IMR-90 (cell line): ENCODE results near the gene RPTOR. TPM values are rescaled to one million over a fixed set of nuclear protein-coding genes. Genes with fewer than 3 reads are reported as not detected.

Experiments
- ATAC-seq: fragments of 200-7000 bp; cut with Tn5 transposase; 2 replicates; pipeline ENCODE4 v1.9.1; 2020; ENCODE audit warnings: low read depth, mild to moderate bottlenecking, moderate library complexity
- BruUV-seq: library from RNA; stranded (reverse); fragments of 400-500 nt; replicated peaks from 2 replicates; lab custom pipeline; 2021; lab: Mats Ljungman, UMichigan
- CTCF ChIA-PET: fragments of 300-600 bp; formaldehyde crosslinking; extraction: SDS; loops from one replicate; lab custom pipeline; 2021; ENCODE audit warnings: antibody characterized with exemption; lab: Yijun Ruan, JAX
- POLR2A ChIA-PET: fragments of 300-600 bp; sonication (Branson Sonifier 250); formaldehyde crosslinking; loops from one replicate; lab custom pipeline; 2022; ENCODE audit warnings: antibody characterized with exemption; ENCODE audit not compliant: unreplicated experiment; lab: Charles Lee
- DNase-seq: peaks from one replicate; pipeline ENCODE4 v3.0.0; 2013
- H2AFZ ChIP-seq: replicated peaks from 2 replicates; pipeline ENCODE3; 2013; ENCODE audit warnings: low read length, mild to moderate bottlenecking; ENCODE audit not compliant: poor library complexity
- H2AK5ac ChIP-seq: 2 replicates; pipeline ENCODE4 v1.6.1; 2013; ENCODE audit warnings: low read depth, low read length, inconsistent platforms
- H2AK9ac ChIP-seq: replicated peaks from 2 replicates; pipeline ENCODE3; 2013; ENCODE audit warnings: mild to moderate bottlenecking, low read depth, low read length, moderate library complexity; ENCODE audit not compliant: poor library complexity
- H2BK120ac ChIP-seq: 2 replicates; pipeline ENCODE4 v1.6.1; 2013; ENCODE audit warnings: low read depth, low read length, inconsistent platforms
- H2BK15ac ChIP-seq: 3 replicates; pipeline ENCODE4 v1.6.1; 2013; ENCODE audit warnings: low read depth, low read length, inconsistent platforms
- H2BK20ac ChIP-seq: 2 replicates; pipeline ENCODE4 v1.6.1; 2013; ENCODE audit warnings: low read depth, mild to moderate bottlenecking, inconsistent platforms, low read length, moderate library complexity
- H2BK5ac ChIP-seq: 2 replicates; pipeline ENCODE4 v1.6.1; 2013; ENCODE audit warnings: mild to moderate bottlenecking, low read depth, low read length, inconsistent platforms; ENCODE audit not compliant: poor library complexity, severe bottlenecking
- H3K14ac ChIP-seq: replicated peaks from 2 replicates; pipeline ENCODE4 v1.6.1; 2013; ENCODE audit warnings: low read depth, low read length, inconsistent platforms
- H3K18ac ChIP-seq: 2 replicates; pipeline ENCODE4 v1.6.1; 2013; ENCODE audit warnings: low read depth, low read length, control low read depth
- H3K23ac ChIP-seq: 2 replicates; pipeline ENCODE4 v1.6.1; 2013; ENCODE audit warnings: low read depth, low read length, inconsistent platforms
- H3K27ac ChIP-seq: 2 replicates; pipeline ENCODE4 v1.5.1; 2013; ENCODE audit warnings: mild to moderate bottlenecking, control low read depth, low read length; ENCODE audit not compliant: insufficient read depth
- H3K27me3 ChIP-seq: 2 replicates; pipeline ENCODE4 v1.6.1; 2013; ENCODE audit warnings: low read length; ENCODE audit not compliant: control insufficient read depth, insufficient read depth
- H3K36me3 ChIP-seq: 2 replicates; pipeline ENCODE4 v1.6.1; 2013; ENCODE audit warnings: low read length, mixed read lengths; ENCODE audit not compliant: control insufficient read depth, insufficient read depth
- H3K4ac ChIP-seq: 2 replicates; pipeline ENCODE4 v1.6.1; 2013; ENCODE audit warnings: low read depth, low read length, inconsistent platforms
- H3K4me1 ChIP-seq: 2 replicates; pipeline ENCODE4 v1.6.1; 2013; ENCODE audit warnings: low read length, mixed read lengths; ENCODE audit not compliant: control insufficient read depth, insufficient read depth
- H3K4me2 ChIP-seq: 2 replicates; pipeline ENCODE4 v1.6.1; 2013; ENCODE audit warnings: low read depth, mild to moderate bottlenecking, control low read depth, low read length, moderate library complexity
- H3K4me3 ChIP-seq: 2 replicates; pipeline ENCODE4 v1.5.1; 2013; ENCODE audit warnings: low read depth, mild to moderate bottlenecking, control low read depth, low read length, moderate library complexity; ENCODE audit not compliant: insufficient read depth
- H3K56ac ChIP-seq: 2 replicates; pipeline ENCODE4 v1.6.1; 2013; ENCODE audit warnings: low read length, inconsistent platforms; ENCODE audit not compliant: insufficient read depth; ENCODE audit errors: extremely low read depth
- H3K79me1 ChIP-seq, 2 experiments: 2 replicates each; pipeline ENCODE4 v1.6.1; 2013; ENCODE audit warnings: low read length in 2 of 2, inconsistent platforms in 1 of 2, low read depth in 1 of 2
- H3K9ac ChIP-seq: 2 replicates; pipeline ENCODE4 v1.6.1; 2013; ENCODE audit warnings: low read depth, low read length, control low read depth
- H3K9me1 ChIP-seq: 2 replicates; pipeline ENCODE4 v1.6.1; 2013; ENCODE audit warnings: low read length, inconsistent platforms; ENCODE audit not compliant: insufficient read depth
- H3K9me3 ChIP-seq: 2 replicates; pipeline ENCODE4 v1.6.1; 2013; ENCODE audit warnings: low read length; ENCODE audit not compliant: control insufficient read depth, insufficient read depth
- H4K20me1 ChIP-seq: 2 replicates; pipeline ENCODE4 v1.6.1; 2013; ENCODE audit warnings: low read length, inconsistent platforms; ENCODE audit not compliant: insufficient read depth
- H4K5ac ChIP-seq: 2 replicates; pipeline ENCODE4 v1.6.1; 2013; ENCODE audit warnings: mild to moderate bottlenecking, low read depth, low read length, control low read depth
- H4K8ac ChIP-seq, 2 experiments: 2 replicates each; pipeline ENCODE4 v1.6.1; 2013; ENCODE audit warnings: low read depth in 2 of 2, low read length in 2 of 2, control low read depth in 1 of 2, inconsistent platforms in 1 of 2
- H4K91ac ChIP-seq: 2 replicates; pipeline ENCODE4 v1.6.1; 2013; ENCODE audit warnings: low read depth, low read length, inconsistent platforms; ENCODE audit not compliant: insufficient read depth
- BHLHE40 ChIP-seq: fragments of 150-350 bp; IDR thresholded peaks from 2 replicates; pipeline ENCODE4 v1.6.1; 2016; ENCODE audit warnings: mild to moderate bottlenecking, low read depth, low read length
- CEBPB ChIP-seq: IDR thresholded peaks from 2 replicates; pipeline ENCODE4 v1.6.1; 2012; ENCODE audit warnings: low read depth, low read length, improper control_type of control experiment
- CHD1 ChIP-seq: IDR thresholded peaks from 2 replicates; pipeline ENCODE4 v1.6.1; 2012; ENCODE audit warnings: low read depth, low read length, improper control_type of control experiment
- CTCF ChIP-seq: conservative IDR thresholded peaks from 2 replicates; pipeline ENCODE4 v1.5.1; 2012; ENCODE audit warnings: mild to moderate bottlenecking, low read depth, low read length, improper control_type of control experiment
- ELK1 ChIP-seq: fragments of 150-350 bp; IDR thresholded peaks from 2 replicates; pipeline ENCODE4 v1.6.1; 2016; ENCODE audit warnings: low read depth, mild to moderate bottlenecking, low read length, moderate library complexity, borderline replicate concordance
- FOS ChIP-seq: fragments of 150-350 bp; IDR thresholded peaks from 2 replicates; pipeline ENCODE4 v1.6.1; 2016; ENCODE audit warnings: low read depth, low read length
- MAFK ChIP-seq: IDR thresholded peaks from 2 replicates; pipeline ENCODE4 v1.6.1; 2012; ENCODE audit warnings: low read depth, low read length, improper control_type of control experiment
- MAZ ChIP-seq: IDR thresholded peaks from 2 replicates; pipeline ENCODE4 v1.6.1; 2012; ENCODE audit warnings: low read depth, mild to moderate bottlenecking, low read length, improper control_type of control experiment, moderate library complexity, borderline replicate concordance
- MXI1 ChIP-seq: IDR thresholded peaks from 2 replicates; pipeline ENCODE4 v1.6.1; 2012; ENCODE audit warnings: low read depth, mild to moderate bottlenecking, low read length, moderate library complexity, borderline replicate concordance
- NFE2L2 ChIP-seq: fragments of 150-350 bp; IDR thresholded peaks from 2 replicates; pipeline ENCODE4 v1.6.1; 2016; ENCODE audit warnings: low read depth, mild to moderate bottlenecking, low read length
- POLR2A ChIP-seq: IDR thresholded peaks from 2 replicates; pipeline ENCODE4 v1.6.1; 2012; ENCODE audit warnings: mild to moderate bottlenecking, low read depth, low read length
- RAD21 ChIP-seq: IDR thresholded peaks from 2 replicates; pipeline ENCODE4 v1.6.1; 2012; ENCODE audit warnings: low read length, improper control_type of control experiment
- RCOR1 ChIP-seq: IDR thresholded peaks from 2 replicates; pipeline ENCODE4 v1.6.1; 2012; ENCODE audit warnings: mild to moderate bottlenecking, low read length, improper control_type of control experiment; ENCODE audit not compliant: insufficient replicate concordance
- RFX5 ChIP-seq: IDR thresholded peaks from 2 replicates; pipeline ENCODE4 v1.8.0; 2012; ENCODE audit warnings: low read depth, mild to moderate bottlenecking, low read length, moderate library complexity
- SMC3 ChIP-seq: fragments of 150-350 bp; IDR thresholded peaks from 2 replicates; pipeline ENCODE4 v1.6.1; 2016; ENCODE audit warnings: low read depth, mild to moderate bottlenecking, antibody characterized with exemption, low read length, moderate library complexity
- USF2 ChIP-seq: fragments of 150-350 bp; IDR thresholded peaks from 2 replicates; pipeline ENCODE4 v1.6.1; 2017; ENCODE audit warnings: mild to moderate bottlenecking, antibody characterized with exemption, low read length, low read depth
- WGBS, 2 experiments: methylation state at CpG; one replicate each; pipeline versions ENCODE4 v1.1.5 to v1.1.7; 2013; ENCODE audit warnings: missing lambda C conversion rate in 2 of 2; ENCODE audit not compliant: insufficient read length in 1 of 2; ENCODE audit errors: extremely low coverage in 2 of 2; 5-methylcytosine and 5-hydroxymethylcytosine counted together
- dilution Hi-C: fragments of 300-500 bp; cut with HindIII; formaldehyde crosslinking; loops from one replicate; pipeline ENCODE4 v1.14.3; 2018; ENCODE audit warnings: low sequenced_read_pairs; ENCODE audit not compliant: unreplicated experiment
- in situ Hi-C: fragments of 300-500 bp; cut with MboI; formaldehyde crosslinking; loops from 3 replicates; pipeline ENCODE4 v1.14.3; 2019; ENCODE audit warnings: low sequenced_read_pairs, inconsistent platforms, mixed read lengths
- intact Hi-C: fragments of 100-400 bp; cut with micrococcal nuclease; formaldehyde crosslinking; loops from 2 replicates; pipeline ENCODE4 v1.10.0; 2022
- polyA plus RNA-seq, 3 experiments: library from polyadenylated mRNA; depleted of rRNA; stranded (reverse); fragments of >200 nt; gene quantifications; 2 replicates each; pipeline ENCODE4 v1.2.3, GENCODE V29; 2012; ENCODE audit warnings: low replicate concordance in 1 of 3
- total RNA-seq: library from RNA; depleted of rRNA; stranded (reverse); fragments of >200 nt; gene quantifications from 2 replicates; pipeline ENCODE4 v1.2.3, GENCODE V29; 2012

The RPTOR gene
- total and polyA plus RNA-seq, 2 of the 4 experiments (the other 2 are of a cell fraction), result 10.8 to 14.7 TPM

- DNase-seq, result no peak
- no peak for ATAC-seq
- Histone ChIP-seq H3K18ac (no peak overlapping the region), H2AK5ac (no peak overlapping the region), H3K9me3 (no peaks in the 10 kb centered on the region), H3K14ac (no peak overlapping the region), H3K27ac (no peak overlapping the region), H3K79me1 (peaks cover 39 to 83% of the 10 kb centered on the region in 2 experiments), H3K4me2 (no peak overlapping the region), H2BK15ac (no peak overlapping the region), H3K9ac (no peak overlapping the region), H4K8ac (no peak overlapping the region), H3K4me3 (no peak overlapping the region), H4K5ac (no peak overlapping the region), H3K9me1 (peaks cover 30% of the 10 kb centered on the region), H3K56ac (no peak overlapping the region), H2BK20ac (no peak overlapping the region), H4K91ac (no peak overlapping the region), H3K23ac (no peak overlapping the region), H3K4me1 (no peaks in the 10 kb centered on the region; the same call in 1 of the 2 replicates), H2BK5ac (no peak overlapping the region), H2AK9ac (no peak overlapping the region), H2AFZ (no peak overlapping the region), H3K36me3 (no peaks in the 10 kb centered on the region), H3K4ac (no peak overlapping the region), H4K20me1 (peaks cover 25% of the 10 kb centered on the region), H2BK120ac (no peak overlapping the region), H3K27me3 (no peaks in the 10 kb centered on the region)
- WGBS, 2 experiments, result 83% methylated on average over 1 of the region's 5 CpGs; no CpG with 5 or more reads in 1 of the 2 experiments
- intact Hi-C loops, result no loop called here
- ChIA-PET CTCF (no interaction called here), POLR2A (no interaction called here)
- no TSS peak for BruUV-seq
- TF ChIP-seq FOS (no peak), RFX5 (no peak), ELK1 (no peak), USF2 (no peak), MXI1 (no peak), NFE2L2 (no peak), RCOR1 (no peak), CEBPB (no peak), BHLHE40 (no peak), POLR2A (no peak), CTCF (no peak), CHD1 (no peak), RAD21 (no peak), MAZ (no peak), MAFK (no peak), SMC3 (no peak)
- dilution Hi-C loops, result no loop called here
- in situ Hi-C loops, result no loop called here
These were observed 65.1 kb downstream of the RPTOR start for GRCh38 chr17:80609757-80610156.
